Dendritic cell treated with granulocyte-macrophage colony-stimulating factor and Interleukin-4, amounts not matched to agents 40 ng/mL and 50 ng/mL, for 4 days (primary cell): ENCODE data around the gene TUFT1.
A peak's percentile ranks its signal among the peaks of the same experiment; 100 is the strongest.

Experiments
- H3K27ac Mint-ChIP-seq: one replicate; pipeline ENCODE4 v1.8.0; 2022; ENCODE audit warnings: mild to moderate bottlenecking, mixed read lengths
- H3K27me3 Mint-ChIP-seq: one replicate; pipeline ENCODE4 v1.8.0; 2022; ENCODE audit warnings: mild to moderate bottlenecking, mixed read lengths
- H3K36me3 Mint-ChIP-seq: one replicate; pipeline ENCODE4 v1.8.0; 2022; ENCODE audit warnings: low read depth, mixed read lengths
- H3K4me1 Mint-ChIP-seq: one replicate; pipeline ENCODE4 v1.8.0; 2022; ENCODE audit warnings: low read depth, mixed read lengths
- H3K4me3 Mint-ChIP-seq: one replicate; pipeline ENCODE4 v1.8.0; 2022; ENCODE audit warnings: mild to moderate bottlenecking, moderate library complexity, mixed read lengths
- H3K9me3 Mint-ChIP-seq: one replicate; pipeline ENCODE4 v1.8.0; 2022; ENCODE audit warnings: mixed read lengths
- intact Hi-C: fragments of 100-400 bp; cut with micrococcal nuclease; formaldehyde crosslinking; loops from one replicate; pipeline ENCODE4 v1.15.0; 2022

Gene TUFT1

GRCh38 chr1:151562661-151563060, 22.6 kb downstream of the TUFT1 start:
- H3K27ac Mint-ChIP-seq = no peak overlapping the region
- intact Hi-C loops = no loop called here
- no peaks in the 10 kb centered on the region for H3K9me3 Mint-ChIP-seq
- H3K27me3 Mint-ChIP-seq = no peaks in the 10 kb centered on the region
- peaks cover 7% of the 10 kb centered on the region for H3K36me3 Mint-ChIP-seq
- H3K4me1 Mint-ChIP-seq = peaks cover 13% of the 10 kb centered on the region
- H3K4me3 Mint-ChIP-seq = no peak overlapping the region

GRCh38 chr1:151563376-151563775, 23.3 kb downstream of the TUFT1 start:
- no peaks in the 10 kb centered on the region for H3K9me3 Mint-ChIP-seq
- H3K36me3 Mint-ChIP-seq = peaks cover 7% of the 10 kb centered on the region
- intact Hi-C loops = no loop called here
- H3K4me3 Mint-ChIP-seq = no peak overlapping the region
- H3K4me1 Mint-ChIP-seq = peaks cover 13% of the 10 kb centered on the region
- no peak overlapping the region for H3K27ac Mint-ChIP-seq
- H3K27me3 Mint-ChIP-seq = no peaks in the 10 kb centered on the region

DNA sequence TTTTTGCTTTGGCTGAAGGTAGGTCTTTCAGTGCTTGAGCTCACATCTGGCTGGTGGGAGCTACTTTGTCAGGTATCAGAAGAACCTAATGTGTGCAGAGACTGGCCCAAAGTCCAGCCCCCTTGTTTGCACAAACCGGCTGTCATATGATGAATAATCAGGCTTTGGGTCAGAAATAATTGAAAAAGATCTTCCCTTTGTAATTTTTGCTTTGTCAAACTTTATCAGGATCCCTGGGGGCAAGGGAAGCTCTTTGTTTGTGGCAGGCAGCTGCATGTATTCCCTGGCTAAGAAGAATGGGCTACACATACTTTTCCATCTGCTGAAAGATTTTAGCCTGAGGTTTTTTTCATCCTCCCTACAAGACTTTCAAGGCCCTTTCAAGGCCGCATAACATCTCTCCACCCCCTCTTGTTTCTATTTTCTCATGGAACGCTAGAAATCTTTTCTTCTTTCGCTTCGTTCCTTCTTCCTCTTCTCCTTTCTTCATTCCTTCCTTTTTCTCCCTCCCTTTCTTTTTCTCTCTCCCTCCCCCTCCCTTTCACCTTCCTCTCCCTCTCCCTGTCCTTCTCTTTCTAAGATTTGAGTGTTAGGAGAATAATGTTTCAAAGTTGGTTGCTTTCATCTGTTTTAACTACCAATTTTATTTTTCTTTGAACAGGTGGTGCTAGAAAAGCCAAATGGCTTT, 25.5 kb downstream of the TUFT1 start:
- H3K4me3 Mint-ChIP-seq = no peak overlapping the region
- intact Hi-C loops = no loop called here
- no peaks in the 10 kb centered on the region for H3K27me3 Mint-ChIP-seq
- no peaks in the 10 kb centered on the region for H3K9me3 Mint-ChIP-seq
- H3K4me1 Mint-ChIP-seq = peaks cover 6% of the 10 kb centered on the region
- peak overlapping the region; percentile 6 for H3K27ac Mint-ChIP-seq
- peaks cover 7% of the 10 kb centered on the region for H3K36me3 Mint-ChIP-seq

- Mint-ChIP-seq H3K9me3 (no peaks in the 10 kb centered on the region), H3K4me3 (no peak overlapping the region), H3K36me3 (peaks cover 7% of the 10 kb centered on the region), H3K27ac (no peak overlapping the region), H3K27me3 (no peaks in the 10 kb centered on the region), H3K4me1 (peaks cover 6% of the 10 kb centered on the region)
- intact Hi-C loops = no loop called here
Observed at GRCh38 chr1:151568626-151569088, 28.5 kb downstream of the TUFT1 start.

GRCh38 chr1:151570819-151571218, 30.7 kb downstream of the TUFT1 start:
- no peaks in the 10 kb centered on the region for H3K27me3 Mint-ChIP-seq
- H3K36me3 Mint-ChIP-seq = peaks cover 9% of the 10 kb centered on the region
- no peak overlapping the region for H3K27ac Mint-ChIP-seq
- H3K4me3 Mint-ChIP-seq = no peak overlapping the region
- intact Hi-C loops = no loop called here
- peaks cover 16% of the 10 kb centered on the region for H3K4me1 Mint-ChIP-seq
- no peaks in the 10 kb centered on the region for H3K9me3 Mint-ChIP-seq

DNA sequence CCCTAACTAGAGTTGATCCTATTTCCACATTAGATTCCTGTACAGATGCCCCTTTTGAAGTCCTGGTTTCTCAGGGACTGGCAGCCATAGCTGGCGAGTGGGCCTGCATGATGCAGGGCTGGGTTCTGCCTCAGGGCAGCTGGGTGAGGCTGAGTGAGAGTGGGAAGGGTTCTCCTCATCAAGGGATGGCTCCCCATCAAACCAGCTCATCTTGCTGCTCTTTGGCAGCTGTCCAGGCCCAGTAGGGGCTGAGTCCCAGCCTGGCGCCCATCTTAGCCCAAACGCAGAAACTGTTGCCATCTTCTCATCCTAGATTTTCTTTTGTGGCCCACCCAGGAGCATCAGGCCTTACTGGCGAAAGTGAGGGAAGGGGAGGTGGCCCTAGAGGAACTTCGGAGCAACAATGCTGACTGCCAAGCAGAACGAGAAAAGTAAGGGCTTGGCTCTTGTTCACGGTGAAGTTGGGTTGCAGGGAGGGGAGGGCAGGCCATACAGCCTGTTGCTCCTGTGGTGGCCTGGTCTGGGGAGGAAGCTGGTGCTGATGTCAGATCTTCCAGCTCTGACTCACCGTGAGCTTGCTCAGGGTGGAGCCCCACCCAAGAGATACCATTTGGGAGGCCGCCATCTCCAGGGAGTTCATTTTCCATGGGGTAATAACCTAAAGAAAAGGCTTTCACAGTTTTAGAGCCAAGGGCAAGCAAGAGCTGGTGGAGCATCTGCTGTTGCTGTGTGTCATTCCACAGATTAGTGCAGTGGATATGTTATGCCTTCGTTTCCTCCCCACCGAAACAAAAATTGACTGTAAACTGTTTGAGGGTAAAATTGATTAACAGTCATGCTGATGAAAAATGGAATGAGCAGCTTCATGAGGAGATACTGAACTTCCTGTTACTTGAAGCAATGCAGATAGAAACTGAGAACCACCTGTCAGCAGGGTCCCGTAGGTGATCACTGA, 34.7 kb downstream of the TUFT1 start:
- H3K36me3 Mint-ChIP-seq = peaks cover 9% of the 10 kb centered on the region
- intact Hi-C loops = no loop called here
- peaks cover 12% of the 10 kb centered on the region for H3K4me1 Mint-ChIP-seq
- no peaks in the 10 kb centered on the region for H3K9me3 Mint-ChIP-seq
- no peak overlapping the region for H3K4me3 Mint-ChIP-seq
- no peaks in the 10 kb centered on the region for H3K27me3 Mint-ChIP-seq
- H3K27ac Mint-ChIP-seq = no peak overlapping the region

- intact Hi-C loops = no loop called here
- Mint-ChIP-seq H3K36me3 (peaks cover 9% of the 10 kb centered on the region), H3K9me3 (no peaks in the 10 kb centered on the region), H3K27ac (no peak overlapping the region), H3K27me3 (no peaks in the 10 kb centered on the region), H3K4me3 (no peak overlapping the region), H3K4me1 (peaks cover 12% of the 10 kb centered on the region)
Observed at GRCh38 chr1:151577173-151577572, 37.1 kb downstream of the TUFT1 start.

GRCh38 chr1:151578941-151579340, 38.8 kb downstream of the TUFT1 start:
- intact Hi-C loops = no loop called here
- no peaks in the 10 kb centered on the region for H3K9me3 Mint-ChIP-seq
- H3K4me1 Mint-ChIP-seq = peaks cover 12% of the 10 kb centered on the region
- H3K4me3 Mint-ChIP-seq = no peak overlapping the region
- no peak overlapping the region for H3K27ac Mint-ChIP-seq
- H3K36me3 Mint-ChIP-seq = peaks cover 8% of the 10 kb centered on the region
- no peaks in the 10 kb centered on the region for H3K27me3 Mint-ChIP-seq

DNA sequence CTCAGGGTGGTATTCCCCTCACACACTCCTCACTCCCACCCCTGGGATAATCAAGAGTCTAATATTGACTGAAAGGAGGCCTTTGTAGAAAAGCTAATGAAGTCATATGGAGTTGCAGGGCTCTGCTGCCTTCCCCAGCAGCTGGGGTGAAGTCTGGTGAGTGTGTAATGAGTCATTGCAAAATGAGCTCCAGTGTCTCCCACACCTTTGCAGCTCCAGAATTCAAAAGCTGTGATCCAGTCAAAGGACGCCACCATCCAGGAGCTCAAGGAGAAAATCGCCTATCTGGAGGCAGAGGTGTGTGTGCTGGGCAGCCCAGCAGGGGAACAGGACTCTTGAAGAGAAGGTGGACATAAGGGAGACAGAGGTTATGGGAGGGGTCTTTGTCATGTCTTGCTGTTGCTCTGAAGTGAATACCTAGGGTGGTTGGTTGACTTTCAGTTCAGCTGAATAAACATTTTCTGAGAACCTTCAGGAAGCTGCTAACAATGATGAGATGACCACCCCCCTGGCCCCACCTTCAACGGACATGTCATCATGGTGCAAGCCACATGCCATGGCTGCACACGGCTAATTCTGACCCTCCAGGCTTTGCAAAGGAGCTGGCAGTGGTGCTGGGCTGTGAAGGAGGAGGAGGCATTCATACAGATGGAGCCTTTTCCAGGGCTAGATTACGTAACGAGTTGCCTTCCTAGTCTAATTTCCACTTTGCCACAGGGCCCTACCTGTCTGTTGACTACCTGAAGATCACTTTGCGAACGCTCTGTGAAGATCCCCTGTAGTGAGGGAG, 39.5 kb downstream of the TUFT1 start:
- intact Hi-C loops = no loop called here
- Mint-ChIP-seq H3K9me3 (no peaks in the 10 kb centered on the region), H3K4me1 (peaks cover 6% of the 10 kb centered on the region), H3K4me3 (no peak overlapping the region), H3K36me3 (peaks cover 1% of the 10 kb centered on the region), H3K27me3 (no peaks in the 10 kb centered on the region), H3K27ac (no peak overlapping the region)

- no peaks in the 10 kb centered on the region for H3K4me1 Mint-ChIP-seq
- H3K36me3 Mint-ChIP-seq = no peaks in the 10 kb centered on the region
- intact Hi-C loops = no loop called here
- no peak overlapping the region for H3K27ac Mint-ChIP-seq
- no peak overlapping the region for H3K4me3 Mint-ChIP-seq
- no peaks in the 10 kb centered on the region for H3K9me3 Mint-ChIP-seq
- no peaks in the 10 kb centered on the region for H3K27me3 Mint-ChIP-seq
Observed at GRCh38 chr1:151581451-151581850, 41.3 kb downstream of the TUFT1 start.

DNA sequence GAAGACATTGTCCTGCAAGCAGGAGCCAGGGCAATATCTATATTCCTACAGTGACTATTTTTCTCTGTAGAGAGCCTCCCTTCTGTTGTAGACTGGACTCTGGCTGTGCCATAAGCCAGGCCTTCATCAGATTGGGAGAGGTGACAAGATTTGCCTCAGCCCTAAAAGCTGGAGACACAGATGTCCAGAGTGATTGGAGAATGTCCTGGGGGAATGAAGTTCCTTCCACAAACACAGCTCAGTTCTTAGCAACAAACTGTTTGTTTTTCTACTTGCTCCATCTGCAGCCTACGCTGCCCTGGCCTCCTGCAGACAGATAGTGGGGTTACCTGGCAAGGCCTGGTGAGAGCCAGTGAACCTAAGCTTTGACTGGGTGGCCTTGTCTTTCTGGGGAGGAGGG, 41.8 kb downstream of the TUFT1 start:
- Mint-ChIP-seq H3K9me3 (no peaks in the 10 kb centered on the region), H3K27me3 (no peaks in the 10 kb centered on the region), H3K4me1 (no peaks in the 10 kb centered on the region), H3K36me3 (no peaks in the 10 kb centered on the region), H3K4me3 (no peak overlapping the region), H3K27ac (no peak overlapping the region)
- intact Hi-C loops = no loop called here

DNA sequence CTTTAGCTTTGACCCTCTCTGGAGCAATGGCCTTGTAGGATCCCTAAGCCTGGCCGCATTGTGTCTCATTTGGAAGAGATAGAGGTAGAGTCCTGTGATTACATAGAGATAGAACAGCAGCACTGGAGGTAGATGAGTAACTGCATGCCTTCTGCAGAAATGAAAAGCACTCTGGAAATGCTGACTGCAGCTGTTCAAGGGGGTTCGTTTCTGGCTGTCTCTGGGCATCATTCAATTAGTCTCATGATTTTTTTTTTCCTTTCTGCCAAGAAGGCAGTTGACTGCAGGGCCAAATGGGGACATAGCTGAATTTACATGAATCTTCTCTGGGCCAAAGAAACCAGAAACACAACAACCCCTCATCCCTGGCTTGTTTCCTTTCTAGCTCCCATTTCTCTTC, 43.7 kb downstream of the TUFT1 start:
- no peak overlapping the region for H3K27ac Mint-ChIP-seq
- no peaks in the 10 kb centered on the region for H3K9me3 Mint-ChIP-seq
- no peaks in the 10 kb centered on the region for H3K36me3 Mint-ChIP-seq
- H3K27me3 Mint-ChIP-seq = no peaks in the 10 kb centered on the region
- no peaks in the 10 kb centered on the region for H3K4me1 Mint-ChIP-seq
- intact Hi-C loops = no loop called here
- no peak overlapping the region for H3K4me3 Mint-ChIP-seq

DNA sequence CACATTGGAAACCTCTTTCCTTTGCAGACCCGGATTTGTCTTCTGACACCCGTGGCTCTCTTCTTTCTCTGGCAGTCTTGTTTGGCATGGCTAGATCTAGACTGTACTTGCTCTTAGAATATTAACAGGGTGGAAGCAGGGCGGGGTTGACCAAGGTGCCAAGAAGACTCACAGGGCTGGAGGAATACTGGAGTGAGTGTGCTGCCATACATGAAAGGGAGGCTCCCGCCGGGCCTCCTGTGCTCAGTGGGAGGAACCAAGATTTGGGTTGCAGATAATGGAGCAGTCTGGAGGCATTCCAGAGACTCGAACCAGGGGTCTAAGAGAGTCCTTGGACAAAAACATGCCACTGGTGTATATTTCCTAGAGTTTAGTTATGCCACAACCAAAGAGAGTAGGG, 44.2 kb downstream of the TUFT1 start:
- H3K36me3 Mint-ChIP-seq = no peaks in the 10 kb centered on the region

GRCh38 chr1:151584780-151585179, 44.7 kb downstream of the TUFT1 start:
- H3K36me3 Mint-ChIP-seq = no peaks in the 10 kb centered on the region
- H3K9me3 Mint-ChIP-seq = no peaks in the 10 kb centered on the region
- intact Hi-C loops = no loop called here
- no peak overlapping the region for H3K27ac Mint-ChIP-seq
- H3K27me3 Mint-ChIP-seq = no peaks in the 10 kb centered on the region
- H3K4me1 Mint-ChIP-seq = no peaks in the 10 kb centered on the region
- H3K4me3 Mint-ChIP-seq = no peak overlapping the region

More for the DNA sequence above, 44.2 kb downstream of the TUFT1 start:
- no peak overlapping the region for H3K4me3 Mint-ChIP-seq
- intact Hi-C loops = no loop called here
- no peaks in the 10 kb centered on the region for H3K4me1 Mint-ChIP-seq
- no peak overlapping the region for H3K27ac Mint-ChIP-seq
- no peaks in the 10 kb centered on the region for H3K9me3 Mint-ChIP-seq
- no peaks in the 10 kb centered on the region for H3K27me3 Mint-ChIP-seq
